OCI-LY7 (cell line): ENCODE results near the gene FBXL17. TPM values are rescaled to one million over a fixed set of nuclear protein-coding genes. Genes with fewer than 3 reads are reported as not detected.

Source experiments
- BruUV-seq: library from RNA; stranded (reverse); fragments of 400-500 nt; replicated peaks from 2 replicates; lab custom pipeline; 2021; lab: Mats Ljungman, UMichigan
- CTCF ChIA-PET: fragments of 300-600 bp; sonication (Branson Sonifier 250); formaldehyde crosslinking; loops from one replicate; lab custom pipeline; 2022; ENCODE audit warnings: antibody characterized with exemption; ENCODE audit not compliant: unreplicated experiment; lab: Charles Lee
- POLR2A ChIA-PET: fragments of 300-600 bp; sonication (Branson Sonifier 250); formaldehyde crosslinking; loops from one replicate; lab custom pipeline; 2022; ENCODE audit warnings: antibody characterized with exemption; lab: Charles Lee
- DNase-seq: peaks from one replicate; pipeline ENCODE4 v3.0.0-alpha.2; 2015; ENCODE audit warnings: low spot score
- H2AFZ ChIP-seq: fragments of 200-600 bp; sonication (generic), shearing (Covaris generic); 2 replicates; pipeline ENCODE4 v1.6.1; 2014; ENCODE audit warnings: mild to moderate bottlenecking, antibody characterized with exemption, low read length, moderate library complexity
- H3K27ac ChIP-seq: fragments of 200-600 bp; sonication (generic); 2 replicates; pipeline ENCODE4 v1.5.1; 2014; ENCODE audit warnings: mixed run types, low read depth, mild to moderate bottlenecking, moderate library complexity, low read length, inconsistent platforms; ENCODE audit not compliant: poor library complexity, severe bottlenecking
- H3K36me3 ChIP-seq: fragments of 200-600 bp; sonication (generic); 2 replicates; pipeline ENCODE4 v1.6.1; 2014; ENCODE audit warnings: mild to moderate bottlenecking, antibody characterized with exemption, low read length, moderate library complexity, mixed read lengths; ENCODE audit not compliant: insufficient read depth
- H3K4me1 ChIP-seq: fragments of 200-600 bp; sonication (generic); 2 replicates; pipeline ENCODE4 v1.5.1; 2014; ENCODE audit warnings: mild to moderate bottlenecking, low read length; ENCODE audit not compliant: insufficient read depth, poor library complexity, severe bottlenecking
- H3K4me2 ChIP-seq: fragments of 200-600 bp; sonication (generic); 2 replicates; pipeline ENCODE4 v1.6.1; 2014; ENCODE audit warnings: mild to moderate bottlenecking, low read length
- H3K4me3 ChIP-seq: fragments of 200-600 bp; sonication (generic); 2 replicates; pipeline ENCODE4 v1.5.1; 2014; ENCODE audit warnings: mild to moderate bottlenecking, low read depth, low read length; ENCODE audit not compliant: poor library complexity, severe bottlenecking
- H3K79me2 ChIP-seq: fragments of 200-600 bp; sonication (generic); 2 replicates; pipeline ENCODE4 v1.6.1; 2016; ENCODE audit warnings: low read depth, mild to moderate bottlenecking, low read length, moderate library complexity, mixed read lengths; ENCODE audit not compliant: insufficient read depth
- H3K9me2 ChIP-seq: fragments of 200-600 bp; sonication (generic); 2 replicates; pipeline ENCODE4 v1.6.1; 2016; ENCODE audit warnings: mild to moderate bottlenecking, low read length, mixed read lengths; ENCODE audit not compliant: insufficient read depth
- H3K9me3 ChIP-seq: fragments of 200-600 bp; sonication (generic); 2 replicates; pipeline ENCODE4 v1.6.1; 2014; ENCODE audit warnings: mild to moderate bottlenecking, mixed run types, low read length, mixed read lengths
- H4K20me1 ChIP-seq: fragments of 200-600 bp; sonication (generic); 2 replicates; pipeline ENCODE4 v1.6.1; 2014; ENCODE audit warnings: mild to moderate bottlenecking, antibody characterized with exemption, low read length, moderate library complexity, mixed read lengths; ENCODE audit not compliant: insufficient read depth
- CTCF ChIP-seq: fragments of 200-600 bp; sonication (generic); conservative IDR thresholded peaks from 2 replicates; pipeline ENCODE4 v1.5.1; 2014; ENCODE audit warnings: mild to moderate bottlenecking, antibody characterized with exemption, low read length, moderate library complexity, mixed read lengths
- EZH2phosphoT487 ChIP-seq: fragments of 200-600 bp; sonication (generic); IDR thresholded peaks from 2 replicates; pipeline ENCODE4 v1.6.1; 2018; ENCODE audit warnings: low read depth, borderline replicate concordance, mild to moderate bottlenecking, mixed run types, antibody characterized with exemption, low read length, moderate library complexity, mixed read lengths
- intact Hi-C: fragments of 100-400 bp; cut with micrococcal nuclease; formaldehyde crosslinking; loops from one replicate; pipeline ENCODE4 v1.10.0; 2022; ENCODE audit not compliant: unreplicated experiment
- total RNA-seq, 2 experiments: library from RNA; depleted of rRNA in 1 of 2; stranded (reverse); fragments of >200 nt in 1 of 2; shearing (Covaris generic) in 1 of 2; gene quantifications; 2 replicates each; pipeline ENCODE4 v1.2.3, GENCODE V29; 2014 to 2022

Gene FBXL17
- total RNA-seq, 2 experiments from 2014 or later = 10.2 to 21.6 TPM

- H3K9me3 ChIP-seq = no peaks in the 10 kb centered on the region
- no peak for DNase-seq
- no peaks in the 10 kb centered on the region for H3K79me2 ChIP-seq
- TF ChIP-seq EZH2phosphoT487 (no peak), CTCF (no peak)
- H3K36me3 ChIP-seq = no peaks in the 10 kb centered on the region
- H3K4me3 ChIP-seq = no peak overlapping the region
- no peaks in the 10 kb centered on the region; the same call in 1 of the 2 replicates for H4K20me1 ChIP-seq
- H3K9me2 ChIP-seq = no peaks in the 10 kb centered on the region
- ChIA-PET CTCF (no interaction called here), POLR2A (no interaction called here)
- H3K27ac ChIP-seq = no peak overlapping the region
- no peak overlapping the region for H2AFZ ChIP-seq
- intact Hi-C loops = no loop called here
- no peaks in the 10 kb centered on the region for H3K4me1 ChIP-seq
- no peak overlapping the region for H3K4me2 ChIP-seq
- BruUV-seq = no TSS peak
These were observed 462.5 kb downstream of the FBXL17 start for GRCh38 chr5:107919361-107919760.

- CTCF ChIA-PET = no interaction called here
These were observed 463.9 kb downstream of the FBXL17 start for GRCh38 chr5:107917983-107918382.

More at GRCh38 chr5:107917983-107918382, 463.9 kb downstream of the FBXL17 start:
- H3K4me2 ChIP-seq = no peak overlapping the region
- TF ChIP-seq EZH2phosphoT487 (no peak), CTCF (no peak)
- no peak overlapping the region for H3K4me3 ChIP-seq
- no peak overlapping the region for H3K27ac ChIP-seq
- no peaks in the 10 kb centered on the region for H3K79me2 ChIP-seq
- no peak for DNase-seq
- H2AFZ ChIP-seq = no peak overlapping the region
- intact Hi-C loops = no loop called here
- no peaks in the 10 kb centered on the region for H3K36me3 ChIP-seq
- POLR2A ChIA-PET = interaction anchor here (0.6 to 1.1 kb wide), 4 partner anchors 9 to 58 kb away, joined by 3 to 4 read pairs (median 3); no protein-coding TSS in a partner anchor
- H3K4me1 ChIP-seq = no peaks in the 10 kb centered on the region
- BruUV-seq = no TSS peak
- no peaks in the 10 kb centered on the region for H3K9me3 ChIP-seq
- H4K20me1 ChIP-seq = no peaks in the 10 kb centered on the region; the same call in 1 of the 2 replicates
- no peaks in the 10 kb centered on the region for H3K9me2 ChIP-seq
